HepG2 (cell line): Measurements from ENCODE around the gene TWIST2. TPM values are rescaled to one million over a fixed set of nuclear protein-coding genes. Genes with fewer than 3 reads are reported as not detected.
A peak's percentile ranks its signal among the peaks of the same experiment; 100 is the strongest.

Experiments
- ESRRA ChIP-seq: sonication (generic); formaldehyde crosslinking; IDR thresholded peaks from 2 replicates; pipeline ENCODE4 v1.5.1; 2020; ENCODE audit warnings: mild to moderate bottlenecking, low read depth, missing genetic modification reagents
- FOXM1 ChIP-seq: sonication (generic); formaldehyde crosslinking; IDR thresholded peaks from 2 replicates; pipeline ENCODE4 v1.5.0; 2020; ENCODE audit warnings: missing genetic modification reagents
- HNRNPH1 ChIP-seq: fragments of 200-400 bp; formaldehyde crosslinking; optimal IDR thresholded peaks from 2 replicates; pipeline ENCODE3; 2017; ENCODE audit warnings: mild to moderate bottlenecking, low read depth, low read length
- MYC ChIP-seq: sonication (generic); formaldehyde crosslinking; IDR thresholded peaks from 2 replicates; pipeline ENCODE4 v1.9.0; 2021; ENCODE audit warnings: missing genetic modification reagents, borderline replicate concordance
- NFKBIZ ChIP-seq: IDR thresholded peaks from 2 replicates; pipeline ENCODE4 v1.6.1; 2018; ENCODE audit warnings: missing genetic modification reagents, missing compliant biosample characterization
- PCBP2 ChIP-seq: fragments of 200-400 bp; formaldehyde crosslinking; optimal IDR thresholded peaks from 2 replicates; pipeline ENCODE3; 2018; ENCODE audit warnings: low read length, low read depth; ENCODE audit not compliant: poor library complexity, severe bottlenecking
- PRMT3 ChIP-seq: sonication (generic); formaldehyde crosslinking; IDR thresholded peaks from 2 replicates; pipeline ENCODE4 v1.8.1; 2022; ENCODE audit warnings: low read depth, mild to moderate bottlenecking, moderate library complexity, missing genetic modification reagents, borderline replicate concordance
- RBFOX2 ChIP-seq: fragments of 200-400 bp; formaldehyde crosslinking; IDR thresholded peaks from 2 replicates; pipeline ENCODE4 v1.6.1; 2017; ENCODE audit warnings: low read depth, mild to moderate bottlenecking, low read length
- SSRP1 ChIP-seq: IDR thresholded peaks from 2 replicates; pipeline ENCODE4 v1.6.1; 2016; ENCODE audit warnings: control low read depth
- ZNF350 ChIP-seq: sonication (generic); formaldehyde crosslinking; IDR thresholded peaks from 2 replicates; pipeline ENCODE4 v1.4.0; 2020; ENCODE audit warnings: mild to moderate bottlenecking, low read depth, missing genetic modification reagents, borderline replicate concordance
- ZNF354B ChIP-seq: sonication (generic); formaldehyde crosslinking; IDR thresholded peaks from 2 replicates; pipeline ENCODE4 v1.8.0; 2022; ENCODE audit warnings: mild to moderate bottlenecking, missing genetic modification reagents
- ZNF619 ChIP-seq: sonication (generic); formaldehyde crosslinking; IDR thresholded peaks from 2 replicates; pipeline ENCODE4 v1.4.0; 2020; ENCODE audit warnings: mild to moderate bottlenecking, missing genetic modification reagents
- polyA plus RNA-seq, 8 experiments: library from polyadenylated mRNA; depleted of rRNA in 3 of 8; stranded (reverse) in 7 of 8; unstranded in 1 of 8; fragments of >200 nt; fragmentation: Illumina TruSeq in 4 of 8; extraction: Trizol in 4 of 8; gene quantifications; 2 replicates each; pipeline versions ENCODE4 v1.2.1 to v1.2.3, GENCODE V29; 2011 to 2016; ENCODE audit warnings: low read depth in 4 of 8, missing spikeins in 1 of 8, mixed read lengths in 1 of 8; ENCODE audit not compliant: insufficient read depth in 1 of 8
- total RNA-seq, 5 experiments: library from RNA; depleted of rRNA; stranded (reverse); fragments of >200 nt; fragmentation: Illumina TruSeq; extraction: Trizol; gene quantifications; 2 replicates each; pipeline ENCODE4 v1.2.3, GENCODE V29; 2016; ENCODE audit warnings: low read depth in 1 of 5
- TF ChIP-seq, protein P1 (sequence below): sonication (generic); formaldehyde crosslinking; IDR thresholded peaks from 2 replicates; pipeline ENCODE4 v1.4.0; 2020; ENCODE audit warnings: missing genetic modification reagents
- TF ChIP-seq, protein P2 (sequence below): sonication (generic); formaldehyde crosslinking; conservative IDR thresholded peaks from 2 replicates; pipeline ENCODE4 v1.4.0; 2020; ENCODE audit warnings: missing genetic modification reagents
- TF ChIP-seq, protein P3 (sequence below): sonication (generic); formaldehyde crosslinking; IDR thresholded peaks from 2 replicates; pipeline ENCODE4 v1.5.0; 2020; ENCODE audit warnings: mild to moderate bottlenecking, missing genetic modification reagents, moderate library complexity
- TF ChIP-seq, protein P4 (sequence below): sonication (generic); formaldehyde crosslinking; IDR thresholded peaks from 2 replicates; pipeline ENCODE4 v1.4.0; 2020; ENCODE audit warnings: mild to moderate bottlenecking, missing genetic modification reagents
- TF ChIP-seq, protein P5 (sequence below): sonication (generic); formaldehyde crosslinking; IDR thresholded peaks from 2 replicates; pipeline ENCODE4 v1.5.0; 2020; ENCODE audit warnings: mild to moderate bottlenecking, missing genetic modification reagents

Gene TWIST2
- total and polyA plus RNA-seq, 2 of the 13 experiments (the other 11 are each of a cell fraction or from before 2014, with no cell fraction given): 0.08 to 0.11 TPM

DNA sequence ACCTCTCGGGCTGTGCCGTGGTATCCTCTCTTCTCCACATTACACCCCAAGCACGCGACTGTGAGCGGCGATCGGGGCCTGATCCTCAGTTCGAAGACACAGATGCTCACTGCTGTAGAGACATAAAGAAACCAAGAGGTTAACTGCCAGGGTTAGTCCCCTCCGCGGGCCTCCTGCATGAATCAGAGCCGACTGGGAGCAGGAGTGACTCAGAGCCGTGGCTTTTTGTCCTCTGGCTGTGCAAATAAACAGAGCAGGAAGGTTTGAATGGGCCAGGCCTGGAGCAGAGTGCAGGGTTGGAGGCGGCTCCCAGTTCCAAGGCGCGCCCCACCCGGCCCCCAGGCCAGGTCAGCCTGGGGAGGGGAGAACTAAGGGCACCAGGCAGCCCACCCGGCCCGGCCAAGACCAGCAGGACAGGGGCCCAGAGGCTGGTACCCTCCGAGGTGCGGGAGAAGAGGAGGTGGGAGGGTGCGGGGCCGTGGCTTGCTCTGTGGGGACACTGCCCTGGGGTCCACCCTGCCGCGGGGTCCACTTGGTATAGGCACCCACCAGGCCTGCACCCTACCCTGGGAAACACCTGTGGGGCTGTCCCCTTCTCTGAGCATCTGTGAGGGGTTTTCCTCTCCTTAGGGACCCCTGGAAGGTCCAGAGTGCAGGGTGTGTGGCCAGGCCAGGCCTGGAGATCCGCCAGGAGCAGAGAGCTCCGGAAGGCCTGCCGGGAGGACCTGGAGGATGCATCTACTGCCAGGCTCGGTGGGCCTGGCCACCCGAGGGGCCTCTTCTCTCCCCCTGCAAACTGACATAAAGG is 16.5 kb downstream of the TWIST2 start (continued):
- TF ChIP-seq SSRP1 (CRISPR knock-in tag) (no peak; the same call in 1 of the 2 replicates), ESRRA (CRISPR knock-in tag) (0 out of 2 replicates have a peak, but pooled peaks have one; percentile 27), ZNF350 (CRISPR knock-in tag) (peak; percentile 97), ZNF619 (CRISPR knock-in tag) (0 out of 2 replicates have a peak, but pooled peaks have one; percentile 79), HNRNPH1 (no peak), PRMT3 (no peak), ZNF354B (no peak), MYC (CRISPR knock-in tag) (peak; percentile 61), RBFOX2 (peak; percentile 96), PCBP2 (no peak), FOXM1 (CRISPR knock-in tag) (no peak), NFKBIZ (CRISPR knock-in tag) (0 out of 2 replicates have a peak, but pooled peaks have one; percentile 80)
- TF ChIP-seq, protein P1, sequence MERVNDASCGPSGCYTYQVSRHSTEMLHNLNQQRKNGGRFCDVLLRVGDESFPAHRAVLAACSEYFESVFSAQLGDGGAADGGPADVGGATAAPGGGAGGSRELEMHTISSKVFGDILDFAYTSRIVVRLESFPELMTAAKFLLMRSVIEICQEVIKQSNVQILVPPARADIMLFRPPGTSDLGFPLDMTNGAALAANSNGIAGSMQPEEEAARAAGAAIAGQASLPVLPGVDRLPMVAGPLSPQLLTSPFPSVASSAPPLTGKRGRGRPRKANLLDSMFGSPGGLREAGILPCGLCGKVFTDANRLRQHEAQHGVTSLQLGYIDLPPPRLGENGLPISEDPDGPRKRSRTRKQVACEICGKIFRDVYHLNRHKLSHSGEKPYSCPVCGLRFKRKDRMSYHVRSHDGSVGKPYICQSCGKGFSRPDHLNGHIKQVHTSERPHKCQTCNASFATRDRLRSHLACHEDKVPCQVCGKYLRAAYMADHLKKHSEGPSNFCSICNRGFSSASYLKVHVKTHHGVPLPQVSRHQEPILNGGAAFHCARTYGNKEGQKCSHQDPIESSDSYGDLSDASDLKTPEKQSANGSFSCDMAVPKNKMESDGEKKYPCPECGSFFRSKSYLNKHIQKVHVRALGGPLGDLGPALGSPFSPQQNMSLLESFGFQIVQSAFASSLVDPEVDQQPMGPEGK (CRISPR knock-in tag): peak; percentile 99
- TF ChIP-seq, protein P2, sequence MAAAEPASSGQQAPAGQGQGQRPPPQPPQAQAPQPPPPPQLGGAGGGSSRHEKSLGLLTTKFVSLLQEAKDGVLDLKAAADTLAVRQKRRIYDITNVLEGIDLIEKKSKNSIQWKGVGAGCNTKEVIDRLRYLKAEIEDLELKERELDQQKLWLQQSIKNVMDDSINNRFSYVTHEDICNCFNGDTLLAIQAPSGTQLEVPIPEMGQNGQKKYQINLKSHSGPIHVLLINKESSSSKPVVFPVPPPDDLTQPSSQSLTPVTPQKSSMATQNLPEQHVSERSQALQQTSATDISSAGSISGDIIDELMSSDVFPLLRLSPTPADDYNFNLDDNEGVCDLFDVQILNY (CRISPR knock-in tag): peak; percentile 17; the same call in 1 of the 2 replicates
- TF ChIP-seq, protein P3, sequence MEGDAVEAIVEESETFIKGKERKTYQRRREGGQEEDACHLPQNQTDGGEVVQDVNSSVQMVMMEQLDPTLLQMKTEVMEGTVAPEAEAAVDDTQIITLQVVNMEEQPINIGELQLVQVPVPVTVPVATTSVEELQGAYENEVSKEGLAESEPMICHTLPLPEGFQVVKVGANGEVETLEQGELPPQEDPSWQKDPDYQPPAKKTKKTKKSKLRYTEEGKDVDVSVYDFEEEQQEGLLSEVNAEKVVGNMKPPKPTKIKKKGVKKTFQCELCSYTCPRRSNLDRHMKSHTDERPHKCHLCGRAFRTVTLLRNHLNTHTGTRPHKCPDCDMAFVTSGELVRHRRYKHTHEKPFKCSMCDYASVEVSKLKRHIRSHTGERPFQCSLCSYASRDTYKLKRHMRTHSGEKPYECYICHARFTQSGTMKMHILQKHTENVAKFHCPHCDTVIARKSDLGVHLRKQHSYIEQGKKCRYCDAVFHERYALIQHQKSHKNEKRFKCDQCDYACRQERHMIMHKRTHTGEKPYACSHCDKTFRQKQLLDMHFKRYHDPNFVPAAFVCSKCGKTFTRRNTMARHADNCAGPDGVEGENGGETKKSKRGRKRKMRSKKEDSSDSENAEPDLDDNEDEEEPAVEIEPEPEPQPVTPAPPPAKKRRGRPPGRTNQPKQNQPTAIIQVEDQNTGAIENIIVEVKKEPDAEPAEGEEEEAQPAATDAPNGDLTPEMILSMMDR (CRISPR knock-in tag): no peak
- TF ChIP-seq, protein P4, sequence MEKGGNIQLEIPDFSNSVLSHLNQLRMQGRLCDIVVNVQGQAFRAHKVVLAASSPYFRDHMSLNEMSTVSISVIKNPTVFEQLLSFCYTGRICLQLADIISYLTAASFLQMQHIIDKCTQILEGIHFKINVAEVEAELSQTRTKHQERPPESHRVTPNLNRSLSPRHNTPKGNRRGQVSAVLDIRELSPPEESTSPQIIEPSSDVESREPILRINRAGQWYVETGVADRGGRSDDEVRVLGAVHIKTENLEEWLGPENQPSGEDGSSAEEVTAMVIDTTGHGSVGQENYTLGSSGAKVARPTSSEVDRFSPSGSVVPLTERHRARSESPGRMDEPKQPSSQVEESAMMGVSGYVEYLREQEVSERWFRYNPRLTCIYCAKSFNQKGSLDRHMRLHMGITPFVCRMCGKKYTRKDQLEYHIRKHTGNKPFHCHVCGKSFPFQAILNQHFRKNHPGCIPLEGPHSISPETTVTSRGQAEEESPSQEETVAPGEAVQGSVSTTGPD: no peak; the same call in 1 of the 2 replicates
- TF ChIP-seq, protein P5, sequence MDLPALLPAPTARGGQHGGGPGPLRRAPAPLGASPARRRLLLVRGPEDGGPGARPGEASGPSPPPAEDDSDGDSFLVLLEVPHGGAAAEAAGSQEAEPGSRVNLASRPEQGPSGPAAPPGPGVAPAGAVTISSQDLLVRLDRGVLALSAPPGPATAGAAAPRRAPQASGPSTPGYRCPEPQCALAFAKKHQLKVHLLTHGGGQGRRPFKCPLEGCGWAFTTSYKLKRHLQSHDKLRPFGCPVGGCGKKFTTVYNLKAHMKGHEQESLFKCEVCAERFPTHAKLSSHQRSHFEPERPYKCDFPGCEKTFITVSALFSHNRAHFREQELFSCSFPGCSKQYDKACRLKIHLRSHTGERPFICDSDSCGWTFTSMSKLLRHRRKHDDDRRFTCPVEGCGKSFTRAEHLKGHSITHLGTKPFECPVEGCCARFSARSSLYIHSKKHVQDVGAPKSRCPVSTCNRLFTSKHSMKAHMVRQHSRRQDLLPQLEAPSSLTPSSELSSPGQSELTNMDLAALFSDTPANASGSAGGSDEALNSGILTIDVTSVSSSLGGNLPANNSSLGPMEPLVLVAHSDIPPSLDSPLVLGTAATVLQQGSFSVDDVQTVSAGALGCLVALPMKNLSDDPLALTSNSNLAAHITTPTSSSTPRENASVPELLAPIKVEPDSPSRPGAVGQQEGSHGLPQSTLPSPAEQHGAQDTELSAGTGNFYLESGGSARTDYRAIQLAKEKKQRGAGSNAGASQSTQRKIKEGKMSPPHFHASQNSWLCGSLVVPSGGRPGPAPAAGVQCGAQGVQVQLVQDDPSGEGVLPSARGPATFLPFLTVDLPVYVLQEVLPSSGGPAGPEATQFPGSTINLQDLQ: peak; percentile 95
